Measurements from ENCODE around the gene NKIRAS1.

GRCh38 chr3:23926736-23927135, 9.9 kb upstream of the NKIRAS1 start:
- TF ChIP-seq TAF1 (IDR thresholded peaks at IDR 0.05; ENCODE audit: low read depth, low read length) (no peak), POLR2AphosphoS5 (IDR thresholded peaks at IDR 0.05; ENCODE audit: low read depth, low read length) (no peak)
